Measurements from ENCODE around the gene SPTBN1.

Gene SPTBN1

DNA sequence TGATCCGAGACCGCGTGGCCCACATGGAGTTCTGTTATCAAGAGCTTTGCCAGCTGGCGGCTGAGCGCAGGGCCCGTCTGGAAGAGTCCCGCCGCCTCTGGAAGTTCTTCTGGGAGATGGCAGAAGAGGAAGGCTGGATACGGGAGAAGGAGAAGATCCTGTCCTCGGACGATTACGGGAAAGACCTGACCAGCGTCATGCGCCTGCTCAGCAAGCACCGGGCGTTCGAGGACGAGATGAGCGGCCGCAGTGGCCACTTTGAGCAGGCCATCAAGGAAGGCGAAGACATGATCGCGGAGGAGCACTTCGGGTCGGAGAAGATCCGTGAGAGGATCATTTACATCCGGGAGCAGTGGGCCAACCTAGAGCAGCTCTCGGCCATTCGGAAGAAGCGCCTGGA, 172.8 kb downstream of the SPTBN1 start:
- no peak overlapping the region for H3K4me3 ChIP-seq (ENCODE audit: low read depth, low read length)
- peaks cover 1% of the 10 kb centered on the region; the same call in 1 of the 2 replicates for H3K4me1 ChIP-seq (ENCODE audit: control insufficient read depth, insufficient read depth, low read length)
- no peaks in the 10 kb centered on the region for H3K27me3 ChIP-seq (ENCODE audit: control insufficient read depth, insufficient read depth, low read length)
- no peak overlapping the region for H3K9ac ChIP-seq (ENCODE audit: low read length)
- peaks cover 96% of the 10 kb centered on the region for H3K36me3 ChIP-seq (ENCODE audit: control insufficient read depth, insufficient read depth, low read length)
- no peak overlapping the region for H3K27ac ChIP-seq (ENCODE audit: low read depth, low read length)
- H3K9me3 ChIP-seq (ENCODE audit: control insufficient read depth, insufficient read depth, low read depth, low read length): no peaks in the 10 kb centered on the region

DNA sequence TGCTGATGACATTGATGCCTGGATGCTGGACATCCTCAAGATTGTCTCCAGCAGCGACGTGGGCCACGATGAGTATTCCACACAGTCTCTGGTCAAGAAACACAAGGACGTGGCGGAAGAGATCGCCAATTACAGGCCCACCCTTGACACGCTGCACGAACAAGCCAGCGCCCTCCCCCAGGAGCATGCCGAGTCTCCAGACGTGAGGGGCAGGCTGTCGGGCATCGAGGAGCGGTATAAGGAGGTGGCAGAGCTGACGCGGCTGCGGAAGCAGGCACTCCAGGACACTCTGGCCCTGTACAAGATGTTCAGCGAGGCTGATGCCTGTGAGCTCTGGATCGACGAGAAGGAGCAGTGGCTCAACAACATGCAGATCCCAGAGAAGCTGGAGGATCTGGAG, 173.3 kb downstream of the SPTBN1 start:
- Histone ChIP-seq H3K36me3 (ENCODE audit: control insufficient read depth, insufficient read depth, low read length) (peaks cover 96% of the 10 kb centered on the region), H3K9ac (ENCODE audit: low read length) (no peak overlapping the region), H3K9me3 (ENCODE audit: control insufficient read depth, insufficient read depth, low read depth, low read length) (no peaks in the 10 kb centered on the region), H3K4me3 (ENCODE audit: low read depth, low read length) (no peak overlapping the region), H3K27me3 (ENCODE audit: control insufficient read depth, insufficient read depth, low read length) (no peaks in the 10 kb centered on the region), H3K4me1 (ENCODE audit: control insufficient read depth, insufficient read depth, low read length) (peaks cover 6% of the 10 kb centered on the region; the same call in 1 of the 2 replicates), H3K27ac (ENCODE audit: low read depth, low read length) (no peak overlapping the region)

DNA sequence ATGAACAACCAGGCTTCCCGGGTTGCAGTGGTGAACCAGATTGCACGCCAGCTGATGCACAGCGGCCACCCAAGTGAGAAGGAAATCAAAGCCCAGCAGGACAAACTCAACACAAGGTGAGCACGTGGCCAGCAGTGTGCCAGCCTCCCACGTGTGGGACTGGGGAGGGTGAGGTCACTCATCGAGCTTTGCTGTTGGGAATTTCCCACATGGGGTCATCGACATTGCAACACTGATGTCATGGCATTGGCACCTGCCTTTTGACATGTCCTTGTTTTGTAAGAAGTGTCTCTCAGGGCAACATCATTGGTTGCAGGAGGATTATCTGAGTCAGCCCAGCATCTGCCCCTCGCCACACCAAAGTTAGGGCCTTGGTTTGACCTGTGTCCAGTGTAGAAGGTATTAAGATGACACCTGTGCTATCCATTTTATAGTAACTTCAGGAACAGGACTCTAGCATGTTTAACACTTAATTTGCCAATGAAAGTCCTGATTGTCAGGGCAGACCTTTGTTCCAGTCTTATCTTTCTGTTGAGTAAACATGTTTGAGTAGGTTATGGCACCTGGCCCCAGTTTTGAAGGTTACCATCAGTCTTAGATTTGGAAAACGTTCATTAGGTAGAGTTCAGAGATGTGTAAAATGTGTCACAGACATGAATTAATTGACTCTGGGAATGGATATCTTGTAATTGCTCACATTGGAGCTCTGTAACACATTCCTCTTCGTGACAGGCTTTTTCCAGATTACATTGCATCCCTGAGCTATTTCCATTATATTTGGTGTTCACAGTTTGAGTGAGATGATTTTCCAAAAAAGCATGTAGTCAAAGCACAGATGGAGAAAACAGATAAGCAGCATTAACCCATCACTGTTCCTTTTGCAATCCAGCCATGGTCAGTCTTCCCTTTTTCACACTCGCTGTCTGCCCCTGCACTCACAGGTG, 174.1 kb downstream of the SPTBN1 start:
- Histone ChIP-seq H3K9me3 (ENCODE audit: control insufficient read depth, insufficient read depth, low read depth, low read length) (no peaks in the 10 kb centered on the region), H3K27ac (ENCODE audit: low read depth, low read length) (no peak overlapping the region), H3K27me3 (ENCODE audit: control insufficient read depth, insufficient read depth, low read length) (no peaks in the 10 kb centered on the region), H3K36me3 (ENCODE audit: control insufficient read depth, insufficient read depth, low read length) (peaks cover 96% of the 10 kb centered on the region), H3K4me1 (ENCODE audit: control insufficient read depth, insufficient read depth, low read length) (peaks cover 13% of the 10 kb centered on the region; the same call in 1 of the 2 replicates), H3K4me3 (ENCODE audit: low read depth, low read length) (no peak overlapping the region), H3K9ac (ENCODE audit: low read length) (no peak overlapping the region)

DNA sequence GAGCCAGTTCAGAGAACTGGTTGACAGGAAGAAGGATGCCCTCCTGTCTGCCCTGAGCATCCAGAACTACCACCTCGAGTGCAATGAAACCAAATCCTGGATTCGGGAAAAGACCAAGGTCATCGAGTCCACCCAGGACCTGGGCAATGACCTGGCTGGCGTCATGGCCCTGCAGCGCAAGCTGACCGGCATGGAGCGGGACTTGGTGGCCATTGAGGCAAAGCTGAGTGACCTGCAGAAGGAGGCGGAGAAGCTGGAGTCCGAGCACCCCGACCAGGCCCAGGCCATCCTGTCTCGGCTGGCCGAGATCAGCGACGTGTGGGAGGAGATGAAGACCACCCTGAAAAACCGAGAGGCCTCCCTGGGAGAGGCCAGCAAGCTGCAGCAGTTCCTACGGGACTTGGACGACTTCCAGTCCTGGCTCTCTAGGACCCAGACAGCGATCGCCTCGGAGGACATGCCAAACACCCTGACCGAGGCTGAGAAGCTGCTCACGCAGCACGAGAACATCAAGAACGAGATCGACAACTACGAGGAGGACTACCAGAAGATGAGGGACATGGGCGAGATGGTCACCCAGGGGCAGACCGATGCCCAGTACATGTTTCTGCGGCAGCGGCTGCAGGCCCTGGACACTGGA, 174.9 kb downstream of the SPTBN1 start:
- Histone ChIP-seq H3K27me3 (ENCODE audit: control insufficient read depth, insufficient read depth, low read length) (no peaks in the 10 kb centered on the region), H3K9ac (ENCODE audit: low read length) (no peak overlapping the region), H3K36me3 (ENCODE audit: control insufficient read depth, insufficient read depth, low read length) (peaks cover 94% of the 10 kb centered on the region), H3K9me3 (ENCODE audit: control insufficient read depth, insufficient read depth, low read depth, low read length) (no peaks in the 10 kb centered on the region), H3K4me3 (ENCODE audit: low read depth, low read length) (no peak overlapping the region), H3K4me1 (ENCODE audit: control insufficient read depth, insufficient read depth, low read length) (peaks cover 17% of the 10 kb centered on the region; the same call in 1 of the 2 replicates), H3K27ac (ENCODE audit: low read depth, low read length) (no peak overlapping the region)

DNA sequence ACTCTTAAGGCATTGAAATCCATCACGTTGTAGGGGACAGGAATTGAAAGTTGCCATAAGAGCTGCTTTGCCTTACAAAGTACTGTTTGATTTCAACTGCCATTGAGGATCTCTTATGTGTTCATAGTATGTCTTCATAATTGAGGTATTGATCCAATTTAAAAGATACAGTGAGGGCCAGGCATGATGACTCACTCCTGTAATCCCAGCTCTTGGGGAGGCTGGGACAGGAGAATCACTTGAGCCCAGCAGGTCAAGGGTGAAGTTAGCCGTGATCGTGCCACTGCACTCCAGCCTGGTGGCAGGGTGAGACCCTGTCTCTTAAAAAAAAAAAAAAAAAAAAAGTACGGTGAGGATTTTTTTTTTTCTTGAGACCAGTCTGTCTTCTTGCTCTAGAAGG, 175.6 kb downstream of the SPTBN1 start:
- no peak overlapping the region for H3K27ac ChIP-seq (ENCODE audit: low read depth, low read length)
- no peaks in the 10 kb centered on the region for H3K27me3 ChIP-seq (ENCODE audit: control insufficient read depth, insufficient read depth, low read length)
- H3K36me3 ChIP-seq (ENCODE audit: control insufficient read depth, insufficient read depth, low read length): peaks cover 92% of the 10 kb centered on the region
- H3K4me1 ChIP-seq (ENCODE audit: control insufficient read depth, insufficient read depth, low read length): peaks cover 17% of the 10 kb centered on the region; the same call in 1 of the 2 replicates
- no peak overlapping the region for H3K9ac ChIP-seq (ENCODE audit: low read length)
- no peaks in the 10 kb centered on the region for H3K9me3 ChIP-seq (ENCODE audit: control insufficient read depth, insufficient read depth, low read depth, low read length)
- no peak overlapping the region for H3K4me3 ChIP-seq (ENCODE audit: low read depth, low read length)

DNA sequence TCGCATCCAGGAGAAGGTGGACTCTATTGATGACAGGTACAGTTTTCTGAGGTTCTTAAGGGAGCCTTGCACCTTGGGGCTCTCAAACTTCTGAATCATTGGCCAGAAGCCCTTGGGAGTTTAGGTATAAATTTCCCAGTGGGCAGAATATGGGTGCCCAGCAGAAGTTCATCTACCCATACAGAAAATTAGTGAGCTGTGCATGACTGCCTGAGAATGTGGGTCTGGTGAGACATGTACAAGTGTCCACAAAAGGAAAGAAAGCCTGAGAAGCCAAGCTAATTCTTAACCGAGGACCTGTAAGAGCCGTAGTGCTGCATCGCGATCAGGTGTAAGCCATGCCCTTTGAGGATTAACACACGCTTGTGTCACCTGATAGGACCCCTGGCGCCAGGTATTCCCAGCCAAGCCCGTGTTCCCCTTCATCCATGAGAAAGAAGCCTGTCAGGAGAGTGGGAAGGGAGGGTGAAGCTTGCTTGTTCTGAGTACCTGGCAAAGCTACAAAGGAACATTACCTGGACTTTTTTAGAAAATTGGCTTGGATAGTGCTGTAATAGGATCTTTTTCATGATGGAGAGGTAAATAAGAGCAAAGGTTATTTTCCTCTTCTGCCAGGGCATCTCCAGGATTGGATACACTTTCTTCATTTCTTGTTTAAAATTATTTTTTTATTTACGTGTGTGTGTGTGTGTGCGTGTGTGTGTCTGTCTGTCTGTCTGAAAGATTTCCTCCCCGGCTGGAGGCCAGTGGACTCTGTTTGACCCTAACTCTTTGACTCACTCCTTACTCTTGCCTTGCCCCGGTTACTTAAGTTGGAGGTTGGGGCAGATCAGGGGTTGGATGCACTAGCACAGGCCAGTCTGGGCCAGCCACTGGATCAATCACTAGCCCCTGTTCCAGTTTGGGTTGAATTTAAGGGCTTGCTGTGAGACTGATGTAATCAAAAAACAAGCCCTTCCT, 176.9 kb downstream of the SPTBN1 start:
- Histone ChIP-seq H3K4me3 (ENCODE audit: low read depth, low read length) (no peak overlapping the region), H3K36me3 (ENCODE audit: control insufficient read depth, insufficient read depth, low read length) (peaks cover 92% of the 10 kb centered on the region), H3K9ac (ENCODE audit: low read length) (no peak overlapping the region), H3K9me3 (ENCODE audit: control insufficient read depth, insufficient read depth, low read depth, low read length) (no peaks in the 10 kb centered on the region), H3K27me3 (ENCODE audit: control insufficient read depth, insufficient read depth, low read length) (no peaks in the 10 kb centered on the region), H3K4me1 (ENCODE audit: control insufficient read depth, insufficient read depth, low read length) (peaks cover 17% of the 10 kb centered on the region; the same call in 1 of the 2 replicates), H3K27ac (ENCODE audit: low read depth, low read length) (no peak overlapping the region)

DNA sequence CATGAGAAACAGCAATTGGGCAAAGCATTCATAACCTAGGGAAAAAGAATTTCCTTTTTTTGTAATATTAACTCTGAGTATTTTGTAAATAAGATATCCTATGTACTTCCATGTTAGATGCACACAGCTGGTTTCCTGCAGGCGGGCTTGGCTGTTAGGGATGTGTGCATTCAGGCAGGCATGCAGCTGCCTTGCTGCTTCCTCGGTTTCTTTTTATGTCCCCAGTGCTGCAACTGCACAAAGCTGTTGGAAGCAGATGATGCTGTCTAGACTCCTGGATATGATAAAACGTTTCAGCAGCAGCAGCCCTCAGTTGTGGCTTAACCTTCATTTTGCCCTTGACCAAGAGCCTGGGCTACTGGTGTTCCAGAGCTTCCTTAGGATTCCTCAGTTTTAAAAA, 177.9 kb downstream of the SPTBN1 start:
- Histone ChIP-seq H3K4me3 (ENCODE audit: low read depth, low read length) (no peak overlapping the region), H3K4me1 (ENCODE audit: control insufficient read depth, insufficient read depth, low read length) (peaks cover 17% of the 10 kb centered on the region; the same call in 1 of the 2 replicates), H3K27ac (ENCODE audit: low read depth, low read length) (no peak overlapping the region), H3K36me3 (ENCODE audit: control insufficient read depth, insufficient read depth, low read length) (peaks cover 92% of the 10 kb centered on the region), H3K9ac (ENCODE audit: low read length) (no peak overlapping the region), H3K27me3 (ENCODE audit: control insufficient read depth, insufficient read depth, low read length) (no peaks in the 10 kb centered on the region), H3K9me3 (ENCODE audit: control insufficient read depth, insufficient read depth, low read depth, low read length) (no peaks in the 10 kb centered on the region)

DNA sequence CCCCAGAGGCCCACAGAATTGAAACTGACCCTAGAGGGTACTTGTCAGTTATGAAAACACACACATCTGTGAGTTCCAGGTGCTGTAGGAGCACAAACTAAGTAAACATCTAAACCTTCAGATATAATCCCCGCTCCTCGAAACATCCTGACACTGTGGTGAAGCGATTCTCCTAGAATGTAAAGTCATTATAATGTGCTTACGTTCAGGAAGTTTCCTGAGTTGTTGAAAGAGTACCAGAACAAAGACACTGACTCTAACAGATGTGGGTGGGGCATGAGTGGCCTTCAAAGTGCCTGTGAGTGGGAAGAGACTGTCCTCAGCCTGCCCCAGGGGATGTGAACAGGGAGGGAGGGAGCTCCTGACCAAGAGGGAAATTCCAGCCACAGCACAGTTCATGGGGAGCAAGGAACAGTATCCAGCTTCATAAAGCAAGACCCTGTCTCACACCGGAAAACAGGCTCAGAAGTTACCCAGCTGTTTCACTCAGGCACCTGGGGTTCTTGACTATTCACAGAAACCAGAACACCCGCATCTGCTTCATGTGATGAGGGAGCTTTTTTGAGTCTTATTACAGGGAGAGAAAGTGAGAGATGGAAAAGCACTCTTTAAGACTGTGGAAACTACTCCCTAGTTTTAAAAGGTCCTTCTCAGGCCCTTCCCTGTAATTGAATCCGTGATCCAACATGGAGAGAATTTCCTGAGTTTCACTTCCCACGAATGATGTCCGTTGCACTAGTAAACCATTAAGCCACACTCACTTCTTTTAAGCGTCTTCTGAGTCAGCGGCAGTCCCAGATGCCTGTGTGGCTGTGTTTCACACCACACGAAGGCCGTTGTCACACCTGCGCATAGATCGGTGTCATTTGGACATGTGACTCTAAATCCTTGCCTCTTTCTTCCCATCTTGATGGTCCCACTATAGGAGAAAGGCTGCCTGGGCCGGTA, 178.7 kb downstream of the SPTBN1 start:
- Histone ChIP-seq H3K4me1 (ENCODE audit: control insufficient read depth, insufficient read depth, low read length) (peaks cover 17% of the 10 kb centered on the region; the same call in 1 of the 2 replicates), H3K9ac (ENCODE audit: low read length) (no peak overlapping the region), H3K36me3 (ENCODE audit: control insufficient read depth, insufficient read depth, low read length) (peaks cover 92% of the 10 kb centered on the region), H3K27me3 (ENCODE audit: control insufficient read depth, insufficient read depth, low read length) (no peaks in the 10 kb centered on the region), H3K27ac (ENCODE audit: low read depth, low read length) (no peak overlapping the region), H3K9me3 (ENCODE audit: control insufficient read depth, insufficient read depth, low read depth, low read length) (no peaks in the 10 kb centered on the region), H3K4me3 (ENCODE audit: low read depth, low read length) (no peak overlapping the region)

DNA sequence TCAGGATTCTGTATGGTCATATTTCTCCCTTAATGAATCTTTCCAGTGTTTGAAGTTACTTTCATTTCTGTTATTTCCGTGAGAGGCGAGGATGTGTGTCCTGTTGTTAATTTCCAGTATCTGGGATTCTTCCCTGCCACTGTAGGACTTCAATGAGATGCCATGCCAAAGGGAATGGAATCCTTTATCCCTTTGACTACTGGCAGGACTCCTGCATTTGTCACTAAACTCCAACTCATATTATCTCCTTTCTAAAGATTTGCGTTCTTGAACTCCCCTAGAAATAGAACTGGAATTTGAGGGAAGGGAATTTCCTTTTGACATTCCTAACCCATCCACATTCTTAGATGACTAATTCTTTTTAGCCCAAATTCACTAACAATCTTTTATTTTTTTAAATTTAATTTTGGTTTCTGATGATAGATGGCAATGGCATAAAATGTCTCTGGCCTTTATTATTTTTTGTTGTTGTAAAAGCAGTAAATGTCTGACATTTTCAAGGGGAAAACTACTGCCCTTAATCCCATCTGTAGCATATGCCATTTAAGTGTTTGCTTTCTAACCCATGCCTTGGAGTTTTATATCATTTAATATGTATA, 179.5 kb downstream of the SPTBN1 start:
- Histone ChIP-seq H3K9ac (ENCODE audit: low read length) (no peak overlapping the region), H3K4me1 (ENCODE audit: control insufficient read depth, insufficient read depth, low read length) (peaks cover 17% of the 10 kb centered on the region; the same call in 1 of the 2 replicates), H3K9me3 (ENCODE audit: control insufficient read depth, insufficient read depth, low read depth, low read length) (no peaks in the 10 kb centered on the region), H3K27me3 (ENCODE audit: control insufficient read depth, insufficient read depth, low read length) (no peaks in the 10 kb centered on the region), H3K27ac (ENCODE audit: low read depth, low read length) (no peak overlapping the region), H3K36me3 (ENCODE audit: control insufficient read depth, insufficient read depth, low read length) (peaks cover 91% of the 10 kb centered on the region), H3K4me3 (ENCODE audit: low read depth, low read length) (no peak overlapping the region)
